GF-D8 (cell line): Measurements from ENCODE around the gene CEP170B.
"Not testable (repeated sequence)": the region's sequence is repeated elsewhere in the genome, so short reads cannot be mapped to it uniquely, and the experiment has no call there.

Source experiments
- DNase-seq: peaks from one replicate; lab custom pipeline; 2025; lab: John Stamatoyannopoulos, UW

The CEP170B gene

DNA sequence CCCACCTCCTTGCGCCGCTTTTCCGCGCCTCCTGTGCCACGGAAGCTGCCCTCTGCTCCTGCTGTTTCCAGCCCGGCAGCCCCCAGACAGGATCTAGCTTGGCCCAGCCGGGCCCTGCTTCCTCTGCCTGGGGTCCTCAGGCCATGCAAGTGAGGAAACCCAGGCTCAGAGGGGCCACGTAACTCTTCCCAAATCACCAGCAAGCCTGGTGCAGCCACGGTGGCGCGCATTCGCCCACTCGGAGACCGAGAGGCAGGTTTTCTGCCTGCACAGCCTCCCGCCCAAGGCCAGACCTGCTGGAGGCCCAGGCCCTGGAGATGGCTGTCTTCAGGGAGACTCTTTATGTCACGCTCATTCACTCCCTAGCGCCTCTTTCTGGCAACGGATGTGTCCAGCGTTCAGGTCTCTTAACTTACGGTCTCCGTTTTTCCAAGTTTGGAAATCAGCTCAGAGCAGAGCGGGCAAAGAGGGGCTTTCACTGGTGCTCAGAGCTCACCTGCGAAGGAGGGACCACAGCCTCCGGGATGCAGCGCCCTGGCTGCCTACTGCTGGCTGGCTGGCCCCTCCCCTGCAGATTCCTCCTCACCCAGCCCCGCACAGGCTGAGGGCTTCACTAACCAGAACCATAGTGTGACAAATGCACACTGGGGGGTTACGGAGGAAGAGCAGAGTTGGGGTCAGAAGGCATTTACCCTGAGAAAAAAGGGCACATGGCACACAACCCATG, 20.6 kb upstream of the CEP170B start:
- no peak for DNase-seq

DNA sequence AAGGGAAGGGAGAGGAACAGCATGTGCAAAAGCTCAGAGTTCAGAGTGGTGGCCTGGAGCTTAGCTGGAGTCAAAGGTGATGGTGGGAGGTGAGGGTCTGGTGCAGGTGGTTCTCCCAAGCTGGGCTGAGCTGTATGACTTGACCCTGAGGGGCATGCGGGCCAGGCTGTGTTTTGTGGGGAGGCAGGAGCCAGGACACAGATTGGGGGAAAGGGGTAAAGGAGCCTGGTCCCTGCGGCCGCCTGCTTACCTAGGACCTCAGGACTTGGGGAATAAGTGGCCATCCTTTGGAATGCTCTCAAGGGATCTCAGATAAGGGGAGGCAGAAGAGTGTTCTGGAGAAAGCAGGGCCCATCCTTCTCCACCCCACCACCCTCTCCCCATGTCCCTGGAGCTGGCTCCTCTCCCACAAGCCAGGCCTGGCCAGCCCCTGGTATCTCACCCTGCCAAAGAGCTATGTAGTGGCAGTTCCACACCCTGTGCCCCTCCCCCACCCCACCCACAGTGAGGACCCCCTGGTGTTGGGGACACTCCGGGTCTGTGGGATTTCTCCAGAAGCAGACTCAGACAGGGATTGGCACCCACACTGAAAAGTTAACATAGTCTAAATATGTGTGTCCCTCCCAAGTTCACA, 19.9 kb upstream of the CEP170B start:
- no peak for DNase-seq

DNA sequence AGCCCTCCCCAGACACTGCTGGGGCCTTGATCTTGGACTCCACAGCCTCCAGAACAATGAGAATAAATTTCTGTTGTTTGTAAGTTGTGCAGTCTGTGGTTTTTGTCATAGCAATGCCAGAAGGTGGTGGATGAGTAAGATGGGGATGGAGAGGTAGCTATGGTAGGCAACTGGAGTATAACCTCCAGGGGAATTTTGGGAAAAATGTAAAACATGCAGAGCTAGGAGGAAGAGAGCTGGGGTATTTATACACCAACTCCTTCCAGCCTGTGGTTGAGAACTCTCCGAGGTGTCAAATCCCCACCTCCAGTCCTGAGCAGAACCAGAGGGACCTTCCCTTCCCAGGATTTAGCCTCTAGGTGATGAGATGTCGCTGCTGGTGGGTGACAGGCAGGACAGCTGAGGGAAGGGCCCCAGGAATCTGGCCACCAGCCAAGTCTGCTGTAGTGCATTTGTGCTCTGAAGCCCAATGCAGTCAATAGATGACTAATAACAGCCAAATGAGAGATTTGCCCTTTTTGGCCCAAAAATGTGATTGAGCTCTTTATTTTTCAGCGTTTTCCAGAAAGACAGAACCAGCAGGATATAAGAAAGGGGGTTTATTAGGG, 19.1 kb upstream of the CEP170B start:
- no peak for DNase-seq

DNA sequence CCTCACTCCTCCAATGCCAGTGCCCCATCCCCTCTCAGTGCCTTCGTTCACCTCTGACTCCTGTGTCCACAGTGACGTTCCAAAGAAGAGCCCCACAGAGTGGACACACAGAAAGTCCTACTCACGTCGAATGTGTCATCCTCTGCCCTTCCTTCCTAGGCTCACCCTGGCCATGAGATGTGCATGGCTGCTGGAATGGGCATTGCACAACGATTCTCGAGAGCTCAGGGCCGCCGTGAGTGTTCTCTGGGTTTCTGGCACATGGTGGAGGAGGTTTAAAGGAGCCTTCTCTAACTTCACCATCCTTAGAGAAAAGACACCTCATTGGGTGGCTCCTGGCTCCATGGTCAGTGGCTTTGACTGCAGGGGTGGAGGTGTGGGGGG, 12.8 kb upstream of the CEP170B start:
- no peak for DNase-seq

DNA sequence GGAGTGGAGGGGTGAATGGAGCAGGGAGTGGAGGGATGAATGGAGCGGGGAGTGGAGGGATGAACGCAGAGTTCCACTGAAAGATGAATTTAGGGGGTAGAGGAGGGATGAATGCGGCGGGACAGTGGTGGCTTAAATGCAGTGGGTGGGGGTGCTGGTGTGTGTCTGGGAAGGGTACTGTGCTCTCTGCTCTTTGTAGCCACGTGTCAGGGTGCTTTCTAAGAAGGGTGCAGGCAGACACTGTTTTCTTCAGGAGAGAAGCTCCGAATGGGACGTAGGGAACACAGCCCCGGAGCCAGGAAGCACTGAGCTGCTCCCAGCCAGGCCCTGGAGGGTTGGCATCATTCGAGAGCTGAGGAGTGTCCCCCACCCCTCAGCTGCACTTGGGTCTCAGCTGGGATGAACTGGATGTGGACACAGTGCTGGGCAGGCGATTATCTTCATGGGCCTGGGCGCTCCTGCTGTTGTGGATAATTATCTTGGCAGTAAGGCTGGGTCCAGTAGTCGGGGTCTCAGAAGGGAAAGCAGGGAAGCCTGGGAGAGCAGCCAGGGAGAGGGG, 9.5 kb upstream of the CEP170B start:
- DNase-seq: no peak

DNA sequence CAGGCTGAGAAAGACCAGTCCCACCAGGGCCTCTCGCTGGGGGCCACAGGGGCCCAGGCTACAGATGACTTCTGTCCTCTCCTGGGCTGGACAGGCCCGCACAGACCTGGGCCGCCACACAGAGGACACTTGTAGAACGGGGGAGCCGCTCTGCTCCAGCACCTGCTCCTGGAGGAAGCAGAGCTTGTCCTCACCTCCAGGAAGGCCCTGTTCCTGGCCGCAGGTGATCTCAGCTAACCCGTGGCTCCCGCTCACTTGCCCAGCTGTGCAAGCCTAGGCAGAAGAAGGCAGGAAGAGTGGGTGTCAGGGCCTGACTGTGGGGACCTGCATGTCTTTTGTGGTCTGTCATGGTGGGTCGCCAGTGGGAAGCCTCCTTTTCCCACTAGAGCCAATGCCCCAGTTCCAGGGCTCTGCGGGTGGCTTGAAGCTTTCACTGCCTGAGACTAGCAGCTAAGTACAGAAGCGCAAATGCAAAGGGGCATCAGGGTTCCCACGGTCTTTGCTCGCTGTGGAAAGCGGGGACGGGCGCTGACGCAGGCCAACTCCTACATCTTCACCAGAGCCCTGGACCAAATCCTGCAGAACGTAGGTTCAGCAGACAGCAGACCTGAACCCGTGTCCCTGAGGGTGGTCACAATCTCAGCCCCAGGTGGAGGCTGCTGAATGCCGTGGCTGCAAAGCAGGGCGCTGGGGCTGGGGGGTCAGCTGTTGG, 8.8 kb upstream of the CEP170B start:
- no peak for DNase-seq

DNA sequence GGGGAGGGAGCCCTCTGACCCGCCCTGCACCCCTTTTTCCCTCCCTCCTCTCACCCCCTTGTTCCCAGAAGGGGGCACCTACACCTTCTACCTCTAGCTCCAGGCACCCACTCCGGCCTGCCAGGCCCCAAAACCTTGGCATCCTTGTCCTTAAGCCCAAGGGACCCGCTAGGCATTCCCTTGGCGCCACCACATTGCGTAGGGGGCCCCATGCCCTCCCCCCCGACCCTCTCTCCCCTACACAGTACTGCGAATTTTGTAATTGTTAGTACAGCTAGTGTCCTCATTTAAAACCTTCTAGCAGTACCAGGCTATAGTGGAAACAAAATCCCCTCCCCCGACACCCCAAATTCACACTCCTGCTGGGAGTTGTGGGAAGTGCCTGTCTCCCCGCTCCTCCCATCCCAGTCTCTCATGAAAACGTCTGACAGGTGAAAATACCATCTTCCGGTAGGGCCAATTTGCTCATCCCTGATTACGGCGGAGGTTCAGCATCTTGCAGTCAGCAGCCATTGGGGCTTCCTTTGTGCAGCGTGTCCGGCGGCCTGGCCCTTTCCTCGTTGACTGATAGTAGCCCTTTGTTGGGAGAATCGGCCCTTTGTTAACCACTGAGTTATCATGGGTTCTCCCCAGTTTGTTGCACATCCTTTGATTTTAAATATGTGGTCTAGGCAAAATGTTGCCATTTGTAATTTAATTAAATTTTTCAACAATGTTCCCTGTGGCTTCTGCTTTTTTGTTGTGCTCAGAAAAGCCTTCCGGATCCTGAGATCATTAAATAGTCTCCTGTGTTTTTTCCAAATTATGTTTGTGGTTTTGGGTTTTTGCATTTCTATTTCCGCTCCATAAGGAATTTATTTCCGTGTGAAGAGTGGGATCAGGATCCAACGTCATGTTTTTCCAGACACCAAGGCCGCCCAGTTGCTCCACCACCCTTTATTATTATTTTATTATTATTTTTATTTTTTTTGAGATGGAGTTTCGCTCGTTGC, 7.9 kb upstream of the CEP170B start:
- no peak for DNase-seq

DNA sequence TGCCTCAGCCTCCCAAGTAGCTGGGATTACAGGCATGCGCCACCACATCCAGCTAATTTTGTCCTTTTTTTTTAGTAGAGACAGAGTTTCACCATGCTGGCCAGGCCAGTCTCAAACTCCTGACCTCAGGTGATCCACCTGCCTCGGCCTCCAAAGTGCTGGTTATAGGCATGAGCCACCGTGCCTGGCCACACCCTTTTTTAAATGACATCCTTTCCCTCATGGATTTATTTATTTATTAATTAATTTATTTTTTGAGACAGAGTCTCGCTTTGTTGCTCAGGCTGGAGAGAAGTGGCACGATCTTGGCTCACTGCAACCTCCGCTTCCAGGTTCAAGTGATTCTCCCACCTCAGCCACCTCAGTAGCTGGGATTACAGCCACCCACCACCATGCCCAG, 7.1 kb upstream of the CEP170B start:
- DNase-seq: not testable (repeated sequence)

DNA sequence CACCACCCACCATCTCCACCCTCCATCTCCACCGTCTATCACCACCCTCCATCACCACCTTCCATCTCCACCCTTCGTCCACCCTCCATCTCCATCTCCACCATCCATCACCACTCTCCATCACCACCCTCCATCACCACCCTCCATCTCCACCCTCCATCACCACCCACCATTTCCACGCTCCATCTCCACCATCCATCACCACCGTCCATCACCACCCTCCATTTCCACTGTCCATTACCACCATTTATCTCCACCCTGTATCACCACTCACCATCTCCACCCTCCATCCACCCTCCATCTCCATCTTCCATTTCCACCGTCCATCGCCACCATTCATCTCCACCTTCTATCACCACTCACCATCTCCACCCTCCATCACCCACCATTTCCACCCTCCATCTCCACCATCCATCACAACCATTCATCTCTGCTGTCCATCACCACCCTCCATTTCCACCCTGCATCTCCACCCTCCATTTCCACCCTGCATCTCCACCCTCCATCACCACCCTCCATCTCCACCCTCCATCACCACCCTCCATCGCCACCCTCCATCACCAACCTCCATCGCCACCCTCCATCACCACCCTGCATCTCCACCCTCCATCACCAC, 6.1 kb upstream of the CEP170B start:
- DNase-seq: no peak

DNA sequence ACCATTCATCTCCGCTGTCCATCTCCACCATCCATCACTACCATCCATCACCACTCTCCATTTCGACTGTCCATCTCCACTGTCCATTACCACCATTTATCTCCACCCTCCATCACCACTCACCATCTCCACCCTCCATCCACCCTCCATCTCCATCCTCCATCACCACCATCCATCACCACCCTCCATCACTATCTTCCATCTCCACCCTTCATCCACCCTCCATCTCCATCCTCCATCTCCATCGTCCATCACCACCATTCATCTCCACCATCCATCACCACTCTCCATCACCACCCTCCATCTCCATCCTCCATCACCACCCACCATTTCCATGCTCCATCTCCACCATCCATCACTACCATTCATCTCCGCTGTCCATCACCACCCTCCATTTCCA, 5.2 kb upstream of the CEP170B start:
- no peak for DNase-seq

DNA sequence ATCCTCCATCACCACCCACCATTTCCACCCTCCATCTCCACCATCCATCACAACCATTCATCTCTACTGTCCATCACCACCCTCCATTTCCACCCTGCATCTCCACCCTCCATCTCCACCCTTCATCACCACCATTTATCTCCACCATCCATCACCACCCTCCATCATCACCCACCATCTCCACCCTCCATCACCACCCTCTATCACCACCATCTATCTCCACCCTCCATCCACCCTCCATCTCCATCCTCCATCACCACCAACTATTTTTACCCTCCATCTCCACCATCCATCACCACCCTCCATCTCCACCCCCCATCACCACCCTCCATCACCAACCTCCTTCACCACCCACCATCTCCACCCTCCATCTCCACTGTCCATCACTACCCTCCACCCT, 4.7 kb upstream of the CEP170B start:
- DNase-seq: no peak

DNA sequence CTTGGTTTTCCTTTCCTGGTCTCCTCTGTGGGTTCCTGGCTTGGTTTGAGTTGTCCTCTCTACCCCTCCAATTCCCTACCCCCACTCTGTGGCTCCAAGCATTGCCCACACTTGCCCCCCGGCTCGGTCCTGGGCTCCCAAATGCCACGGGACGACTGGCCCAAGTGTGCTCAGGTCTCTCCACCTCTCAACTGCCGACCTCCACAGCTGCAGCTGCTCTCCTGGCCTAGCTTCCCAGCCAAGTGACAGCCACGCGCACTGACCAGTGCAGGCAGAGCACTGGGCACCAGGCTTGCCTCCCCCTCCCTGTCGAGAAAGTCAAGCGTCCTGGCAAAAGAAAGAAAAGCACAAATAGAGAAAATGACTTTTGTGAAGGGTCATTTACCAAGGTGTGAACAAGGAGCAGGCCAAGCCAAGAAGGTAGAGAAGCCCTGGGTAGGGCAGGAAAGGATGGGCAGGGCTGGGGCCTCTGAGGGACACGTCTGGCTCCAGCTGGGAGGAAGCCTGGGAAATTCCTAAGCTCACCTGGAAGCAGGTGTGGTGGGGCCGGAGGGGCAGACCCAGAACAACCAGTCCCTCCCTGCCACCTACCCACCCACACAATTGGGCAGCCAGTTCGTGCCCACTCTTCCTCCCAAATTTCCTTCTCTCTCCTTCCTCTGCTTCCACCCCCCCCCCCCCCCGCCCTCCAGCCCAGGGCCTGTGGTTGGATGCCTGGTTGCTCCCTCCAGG, 1.8 kb upstream of the CEP170B start:
- no peak for DNase-seq

DNA sequence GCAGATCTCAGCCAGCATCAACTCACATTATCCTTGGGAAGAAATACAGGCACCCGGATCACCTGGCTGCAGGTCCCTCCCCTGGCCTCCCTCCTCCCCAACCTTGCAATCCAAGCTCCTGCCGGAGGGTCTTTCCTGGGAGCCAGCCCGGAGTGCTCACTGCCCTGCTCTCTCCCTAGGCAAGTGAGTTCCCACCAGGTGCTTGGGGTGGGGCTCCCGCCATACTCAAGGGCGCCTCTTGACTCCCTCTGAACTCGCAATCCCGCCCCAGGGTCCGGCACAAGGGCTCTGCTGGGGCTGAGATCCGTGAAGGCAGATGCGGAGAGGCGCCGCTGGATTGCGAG, 1.2 kb upstream of the CEP170B start:
- DNase-seq: no peak

DNA sequence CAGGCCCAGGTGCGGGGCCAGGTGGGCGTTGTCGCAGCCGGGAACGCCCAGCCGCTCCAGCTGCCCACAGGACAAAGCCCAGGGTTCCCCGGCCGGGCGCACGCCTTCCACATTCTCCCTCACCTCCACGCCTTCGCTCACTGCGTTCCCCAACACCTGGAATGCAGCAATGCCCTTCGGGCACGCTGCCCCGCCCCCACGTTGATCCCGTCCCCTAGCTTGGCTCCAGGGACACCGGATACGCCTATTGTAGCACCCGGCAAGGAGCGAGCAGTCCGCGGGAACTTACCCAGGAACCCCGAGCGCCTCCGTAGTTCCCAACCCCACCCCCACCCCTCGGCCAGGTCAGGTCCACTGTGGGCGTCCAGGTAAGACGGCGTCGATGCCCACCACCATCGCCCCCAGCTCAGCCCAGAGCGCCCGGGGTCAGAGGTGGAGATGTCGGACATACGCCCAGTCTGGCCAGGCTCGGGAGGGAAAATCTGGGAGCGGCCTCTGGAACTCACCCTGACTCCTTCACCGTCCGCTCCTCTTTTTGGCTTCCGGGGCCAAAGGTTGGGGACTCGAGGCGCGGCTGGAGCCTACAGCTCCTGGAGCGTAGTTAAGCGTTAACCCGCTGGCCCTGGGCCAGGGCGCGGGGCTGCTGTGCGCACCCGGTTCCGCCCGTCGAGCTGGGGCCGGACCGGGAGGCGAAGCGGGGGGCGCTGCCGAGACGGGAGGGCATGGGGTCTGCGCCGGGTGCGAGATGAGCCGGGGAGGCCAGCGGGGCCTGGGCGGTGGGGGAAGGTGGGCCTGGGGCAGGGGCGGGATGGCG, 594 bp upstream of the CEP170B start:
- no peak for DNase-seq

DNA sequence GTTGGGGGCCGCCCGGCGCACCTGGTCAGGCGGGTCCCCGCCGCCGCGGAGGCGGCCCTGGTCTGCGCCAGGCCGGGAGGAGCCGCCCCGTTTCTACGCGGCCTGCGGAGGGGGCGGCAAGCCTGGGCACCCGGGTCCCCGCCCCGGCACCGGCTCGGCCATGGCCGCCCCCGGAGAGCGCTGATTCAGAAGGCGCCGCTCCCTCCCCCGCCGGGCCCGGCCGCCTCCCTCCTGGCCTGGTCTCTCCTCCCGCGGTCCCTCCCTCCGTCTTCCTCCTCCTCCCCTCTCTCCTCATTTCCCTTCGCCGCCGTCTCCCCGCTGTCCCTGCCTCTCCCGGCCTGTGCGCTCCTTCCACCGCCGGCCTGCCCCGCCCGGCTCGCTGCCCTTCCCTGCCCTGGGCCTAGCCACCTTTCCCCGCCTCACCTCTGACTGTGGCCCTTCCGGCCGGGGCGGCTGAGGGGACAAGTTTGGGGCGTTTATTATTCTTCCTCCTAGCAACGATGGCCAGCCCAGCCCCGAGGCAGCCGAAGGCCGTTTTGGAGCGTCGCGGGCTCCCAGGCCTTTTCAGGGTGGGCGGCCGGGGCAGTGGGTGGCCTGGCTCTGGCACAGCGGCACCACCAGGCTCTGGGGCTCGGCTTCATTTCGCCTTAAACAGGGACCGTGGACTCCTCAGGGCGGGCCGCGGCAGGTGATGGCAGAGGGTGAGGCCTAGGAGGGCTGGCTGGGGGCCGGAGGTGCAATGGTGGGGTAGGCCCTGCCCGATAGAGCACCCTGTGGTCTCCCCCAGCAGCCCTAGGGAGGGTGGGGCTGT, 768 bp downstream of the CEP170B start:
- no peak for DNase-seq

DNA sequence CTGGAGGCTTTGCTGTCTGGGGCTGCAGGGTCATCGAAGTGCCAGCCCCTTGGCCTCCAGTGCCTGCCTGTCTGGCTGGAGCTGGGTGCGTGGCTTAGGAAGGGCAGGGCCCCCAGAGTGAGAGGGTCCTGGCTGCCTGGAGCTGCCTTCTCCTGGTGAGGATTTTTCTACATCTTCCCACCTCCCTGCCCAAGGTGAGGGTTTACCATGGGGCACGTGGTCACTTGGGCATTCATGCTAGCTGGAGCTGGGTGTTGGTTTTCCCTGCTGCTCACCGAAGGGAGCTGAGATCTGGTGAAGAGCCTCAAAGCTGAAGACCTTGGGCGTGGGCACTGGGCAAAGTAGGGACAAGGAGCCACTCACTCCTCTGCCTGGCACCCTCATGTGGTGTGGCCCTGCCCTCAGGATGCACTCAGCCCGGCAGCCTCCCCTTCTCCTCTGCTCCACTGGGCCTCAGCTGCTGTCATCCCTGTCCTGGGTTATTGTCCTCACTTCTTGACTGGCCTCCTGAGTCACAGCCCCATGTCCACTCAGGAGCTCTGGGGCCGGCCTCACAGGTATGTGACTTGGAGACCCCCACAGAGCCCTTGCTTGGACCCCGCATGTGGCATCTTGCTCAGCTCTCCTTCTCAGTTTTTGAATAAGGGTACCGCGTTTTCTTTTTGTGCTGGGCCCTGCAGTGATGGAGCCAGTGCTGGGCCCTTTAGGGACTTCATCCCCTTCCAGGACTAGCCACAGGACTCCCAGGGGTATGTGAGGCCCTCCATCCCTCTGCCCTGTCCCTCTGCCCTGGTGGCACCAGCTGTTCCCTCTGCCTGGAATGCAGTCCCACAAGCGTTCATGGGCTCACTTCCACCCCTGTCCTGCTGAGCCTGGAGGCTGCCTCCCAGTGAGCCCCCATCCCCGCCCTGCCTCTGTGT, 1.6 kb downstream of the CEP170B start:
- DNase-seq: no peak

DNA sequence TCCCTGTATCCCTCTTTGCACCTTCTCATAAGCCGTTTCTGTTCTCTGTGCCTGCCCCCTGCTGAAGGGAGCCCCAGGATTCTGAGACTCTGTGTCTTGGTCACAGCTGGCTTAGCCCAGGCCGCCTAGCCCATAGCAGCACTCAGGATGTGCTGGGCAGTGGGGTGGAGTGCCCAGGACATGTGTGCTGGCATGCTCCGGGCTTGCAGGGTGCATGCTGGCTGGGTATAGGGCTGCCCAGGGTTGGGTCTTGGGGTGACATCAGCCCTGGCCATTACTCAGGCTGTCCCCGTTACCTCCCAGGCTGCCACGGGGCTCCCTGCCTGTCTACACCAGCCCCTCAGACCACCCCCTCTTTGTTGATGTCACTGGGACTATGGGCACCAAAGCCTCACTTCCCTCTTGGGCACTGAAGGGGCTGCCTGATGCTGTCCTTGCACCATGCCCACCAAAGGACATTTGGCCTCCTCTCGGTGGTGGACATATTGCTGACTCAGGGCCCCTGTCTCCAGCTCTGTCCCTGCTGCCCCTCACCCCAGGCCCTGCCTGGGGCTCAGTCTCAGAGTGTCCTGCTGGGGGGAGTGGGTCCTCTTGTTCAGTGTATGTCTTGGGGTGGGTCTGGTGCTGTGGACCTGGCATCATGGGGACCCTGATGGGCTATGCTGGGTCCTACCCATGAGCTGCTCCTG, 2.4 kb downstream of the CEP170B start:
- no peak for DNase-seq
